Osteocyte (in vitro differentiated cells): ENCODE data around the gene PRDM16. TPM values are rescaled to one million over a fixed set of nuclear protein-coding genes. Genes with fewer than 3 reads are reported as not detected.

Experiments used
- DNase-seq: peaks from one replicate; pipeline ENCODE4 v3.0.0; 2021; ENCODE audit warnings: mixed read lengths; ENCODE audit not compliant: unreplicated experiment; ENCODE audit errors: extremely low spot score
- H3K27ac Mint-ChIP-seq: one replicate; pipeline ENCODE4 v1.8.0; 2021; ENCODE audit warnings: mild to moderate bottlenecking, mixed read lengths; ENCODE audit not compliant: unreplicated experiment
- H3K27me3 Mint-ChIP-seq: one replicate; pipeline ENCODE4 v1.8.0; 2021; ENCODE audit warnings: mixed read lengths; ENCODE audit not compliant: unreplicated experiment
- H3K36me3 Mint-ChIP-seq: one replicate; pipeline ENCODE4 v1.8.0; 2021; ENCODE audit warnings: mixed read lengths; ENCODE audit not compliant: unreplicated experiment
- H3K4me1 Mint-ChIP-seq: one replicate; pipeline ENCODE4 v1.8.0; 2021; ENCODE audit warnings: mixed read lengths; ENCODE audit not compliant: unreplicated experiment
- H3K4me3 Mint-ChIP-seq: one replicate; pipeline ENCODE4 v1.8.0; 2021; ENCODE audit warnings: mild to moderate bottlenecking, moderate library complexity, mixed read lengths; ENCODE audit not compliant: unreplicated experiment
- H3K9me3 Mint-ChIP-seq: one replicate; pipeline ENCODE4 v1.8.0; 2021; ENCODE audit warnings: mixed read lengths; ENCODE audit not compliant: unreplicated experiment
- total RNA-seq: library from RNA; stranded (reverse); gene quantifications from 2 replicates; pipeline ENCODE4 v1.2.1, GENCODE V29; 2021
- TF ChIP-seq, protein P1 (sequence below): fragments of 200-600 bp; sonication (generic); IDR thresholded peaks from 2 replicates; pipeline ENCODE4 v1.5.0; 2021; ENCODE audit warnings: antibody characterized with exemption, mild to moderate bottlenecking, moderate library complexity

PRDM16 gene
- total RNA-seq, 1 donor from 2014 or later, result 7.1 TPM

DNA sequence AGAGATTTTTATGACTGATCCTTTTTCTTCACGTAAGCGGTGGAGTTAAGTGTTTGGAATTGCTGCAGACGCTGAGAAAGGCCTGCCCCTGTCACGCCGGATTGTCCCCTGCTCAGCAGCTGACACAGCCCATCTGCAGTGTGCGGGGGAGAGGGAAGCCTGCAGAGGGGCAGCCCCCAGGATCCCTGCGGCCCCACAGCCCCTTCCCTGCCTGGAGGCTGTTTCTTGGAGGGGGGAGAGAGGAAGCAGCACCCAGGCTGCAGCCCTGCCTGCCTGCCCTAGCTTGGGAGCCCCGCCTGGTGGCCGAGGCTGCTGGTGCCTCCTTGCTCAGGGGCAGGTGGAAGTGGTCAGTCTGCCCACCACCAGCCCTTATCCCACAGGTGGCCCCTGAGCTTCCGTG, 50.7 kb downstream of the PRDM16 start:
- TF ChIP-seq, protein P1, sequence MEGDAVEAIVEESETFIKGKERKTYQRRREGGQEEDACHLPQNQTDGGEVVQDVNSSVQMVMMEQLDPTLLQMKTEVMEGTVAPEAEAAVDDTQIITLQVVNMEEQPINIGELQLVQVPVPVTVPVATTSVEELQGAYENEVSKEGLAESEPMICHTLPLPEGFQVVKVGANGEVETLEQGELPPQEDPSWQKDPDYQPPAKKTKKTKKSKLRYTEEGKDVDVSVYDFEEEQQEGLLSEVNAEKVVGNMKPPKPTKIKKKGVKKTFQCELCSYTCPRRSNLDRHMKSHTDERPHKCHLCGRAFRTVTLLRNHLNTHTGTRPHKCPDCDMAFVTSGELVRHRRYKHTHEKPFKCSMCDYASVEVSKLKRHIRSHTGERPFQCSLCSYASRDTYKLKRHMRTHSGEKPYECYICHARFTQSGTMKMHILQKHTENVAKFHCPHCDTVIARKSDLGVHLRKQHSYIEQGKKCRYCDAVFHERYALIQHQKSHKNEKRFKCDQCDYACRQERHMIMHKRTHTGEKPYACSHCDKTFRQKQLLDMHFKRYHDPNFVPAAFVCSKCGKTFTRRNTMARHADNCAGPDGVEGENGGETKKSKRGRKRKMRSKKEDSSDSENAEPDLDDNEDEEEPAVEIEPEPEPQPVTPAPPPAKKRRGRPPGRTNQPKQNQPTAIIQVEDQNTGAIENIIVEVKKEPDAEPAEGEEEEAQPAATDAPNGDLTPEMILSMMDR, result no peak
- Mint-ChIP-seq H3K9me3 (no peaks in the 10 kb centered on the region), H3K4me1 (no peaks in the 10 kb centered on the region), H3K27me3 (no peaks in the 10 kb centered on the region), H3K36me3 (no peaks in the 10 kb centered on the region), H3K27ac (no peak overlapping the region), H3K4me3 (no peak overlapping the region)
- no peak for DNase-seq

DNA sequence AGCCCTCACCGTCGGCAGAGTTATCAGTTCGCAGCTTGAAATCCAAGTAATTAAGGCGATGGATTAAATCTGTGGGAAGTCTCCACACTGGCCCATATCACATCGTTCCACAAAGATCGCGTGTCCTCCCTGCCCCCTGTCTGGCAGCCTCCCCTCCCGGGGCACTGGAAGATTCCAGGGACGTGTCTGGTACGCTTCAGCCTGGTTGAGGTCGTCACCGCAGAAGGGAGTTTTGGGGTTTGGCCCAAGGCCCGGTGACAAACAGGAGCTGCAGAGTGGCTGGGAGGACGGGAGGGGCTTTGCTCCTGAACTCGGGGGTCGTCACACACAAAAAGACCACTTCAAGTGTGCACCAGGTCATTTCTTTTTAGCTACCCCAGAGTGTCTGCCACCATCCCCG, 51.1 kb downstream of the PRDM16 start:
- Mint-ChIP-seq H3K9me3 (no peaks in the 10 kb centered on the region), H3K4me3 (no peak overlapping the region), H3K36me3 (no peaks in the 10 kb centered on the region), H3K4me1 (no peaks in the 10 kb centered on the region), H3K27me3 (no peaks in the 10 kb centered on the region), H3K27ac (no peak overlapping the region)
- DNase-seq, result no peak
- TF ChIP-seq, protein P1, result no peak

DNA sequence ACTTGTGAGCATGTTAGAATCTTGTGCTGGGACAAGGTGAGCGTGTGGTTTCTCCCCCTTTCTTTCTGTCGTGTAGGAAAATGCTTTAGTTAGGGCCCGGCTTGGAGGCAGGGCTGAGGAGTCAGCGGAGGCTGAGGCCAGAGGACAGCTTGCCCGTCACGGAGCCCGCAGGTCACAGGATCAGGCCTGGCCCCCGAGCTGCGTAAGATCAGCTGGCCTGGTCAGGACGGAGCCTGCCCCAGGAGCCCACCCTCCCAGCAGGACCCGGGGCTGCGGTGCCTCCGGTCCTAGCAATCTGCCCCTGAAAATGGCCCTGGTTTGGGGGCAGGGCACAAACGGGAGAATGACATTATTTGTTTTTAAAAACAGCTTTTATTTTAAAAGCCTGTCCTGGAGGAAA, 52.0 kb downstream of the PRDM16 start:
- TF ChIP-seq, protein P1, result no peak
- Mint-ChIP-seq H3K36me3 (no peaks in the 10 kb centered on the region), H3K4me1 (no peaks in the 10 kb centered on the region), H3K27ac (no peak overlapping the region), H3K4me3 (no peak overlapping the region), H3K27me3 (no peaks in the 10 kb centered on the region), H3K9me3 (no peaks in the 10 kb centered on the region)
- no peak for DNase-seq

DNA sequence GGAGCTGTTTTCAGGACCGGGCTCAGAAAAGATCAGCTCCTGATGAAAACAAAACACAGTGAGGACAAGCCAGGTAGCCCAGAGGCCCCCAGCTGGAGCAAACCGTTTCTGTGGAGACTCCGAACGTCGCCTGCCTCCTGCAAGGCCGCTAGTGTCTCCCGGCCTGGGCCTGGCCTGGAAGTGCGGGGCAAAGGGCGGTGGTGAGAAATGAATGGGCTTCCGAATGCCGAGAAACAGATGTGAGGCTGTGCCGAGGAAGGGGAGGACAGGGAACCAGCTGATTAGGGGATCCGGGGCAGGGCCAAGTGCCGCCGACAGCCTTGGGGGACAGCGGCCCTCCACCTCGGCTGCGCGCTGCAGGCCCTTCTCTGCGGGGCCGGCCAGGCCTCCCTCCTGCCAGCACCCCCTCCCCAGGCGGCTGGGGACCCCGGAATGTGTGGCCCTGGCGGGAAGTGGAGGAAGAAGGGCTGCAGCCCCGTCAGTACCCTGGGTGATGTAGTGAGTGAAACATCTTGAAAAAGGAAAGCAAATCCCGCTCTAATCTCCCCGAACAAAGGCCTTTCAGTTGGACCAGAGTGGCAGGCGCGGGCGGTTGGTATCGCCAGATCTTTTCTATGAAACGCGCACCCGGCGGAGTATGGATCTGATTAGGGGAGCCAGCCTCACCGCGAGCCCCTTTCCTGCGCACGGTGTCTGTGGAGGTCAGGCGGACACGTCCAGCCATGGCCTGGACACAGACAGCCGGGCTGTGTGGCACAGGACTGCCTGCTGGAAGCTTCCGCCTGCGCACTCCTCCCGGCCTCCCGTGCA, 52.6 kb downstream of the PRDM16 start:
- TF ChIP-seq, protein P1, result no peak
- DNase-seq, result no peak
- Mint-ChIP-seq H3K4me3 (no peak overlapping the region), H3K27me3 (no peaks in the 10 kb centered on the region), H3K27ac (no peak overlapping the region), H3K36me3 (no peaks in the 10 kb centered on the region), H3K4me1 (no peaks in the 10 kb centered on the region), H3K9me3 (no peaks in the 10 kb centered on the region)

DNA sequence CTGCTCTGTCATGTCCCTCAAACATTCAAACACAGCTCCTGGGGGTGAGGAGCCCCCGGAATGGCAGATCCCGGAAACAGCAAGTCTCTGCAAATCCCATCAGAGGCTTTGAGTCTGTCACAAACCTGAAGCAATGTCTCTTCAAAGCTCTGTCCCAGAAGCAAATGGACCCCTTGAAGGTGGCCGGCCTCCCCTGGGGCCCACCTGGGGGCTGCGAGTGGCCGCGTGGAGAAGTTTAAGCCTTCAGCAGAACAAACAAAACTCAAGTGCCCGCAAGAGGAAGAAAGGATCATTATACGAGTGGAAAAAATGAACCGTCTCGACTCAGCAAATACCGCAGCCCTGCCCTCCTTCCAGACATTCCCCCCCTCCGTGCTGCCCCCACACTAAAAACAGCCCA, 53.3 kb downstream of the PRDM16 start:
- Mint-ChIP-seq H3K36me3 (no peaks in the 10 kb centered on the region), H3K27me3 (no peaks in the 10 kb centered on the region), H3K27ac (no peak overlapping the region), H3K4me1 (no peaks in the 10 kb centered on the region), H3K9me3 (no peaks in the 10 kb centered on the region), H3K4me3 (no peak overlapping the region)
- TF ChIP-seq, protein P1, result no peak
- DNase-seq, result no peak
